ENCODE data around the gene DOCK3. TPM values are rescaled to one million over a fixed set of nuclear protein-coding genes. Genes with fewer than 3 reads are reported as not detected.

DOCK3 gene
- total and polyA plus RNA-seq, 2 donors (not counting 3 experiments of a cell fraction or from before 2014, with no cell fraction given), result 0.08 to 0.13 TPM

DNA sequence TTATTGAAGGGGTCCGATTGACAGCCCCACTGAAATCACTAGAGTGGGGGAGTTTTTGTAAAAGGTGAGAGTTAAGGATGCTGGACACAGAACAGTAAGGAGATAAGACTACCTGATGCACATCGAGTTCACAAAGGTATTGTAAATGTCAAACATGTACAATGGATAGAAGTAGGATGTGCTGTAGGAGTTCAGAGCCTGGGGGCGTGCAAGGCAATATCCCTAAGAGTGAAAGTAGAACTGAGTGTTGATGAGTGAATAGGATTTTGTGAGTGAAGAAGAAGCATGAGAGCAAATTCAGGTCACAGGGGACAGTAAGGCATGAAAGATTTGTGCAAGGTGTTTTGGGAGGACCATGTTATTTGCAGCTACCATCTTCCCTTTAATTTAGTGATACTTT is 21.5 kb downstream of the DOCK3 start:
- Histone ChIP-seq H3K79me2 (ENCODE audit: control insufficient read depth, insufficient read depth, low read length) (no peaks in the 10 kb centered on the region), H2AFZ (ENCODE audit: low read depth, low read length) (no peak overlapping the region), H3K4me1 (ENCODE audit: control insufficient read depth, extremely low read depth, insufficient read depth, low read length) (no peaks in the 10 kb centered on the region), H3K36me3 (ENCODE audit: control insufficient read depth in 2 of 2, extremely low read depth in 1 of 2, insufficient read depth in 2 of 2, low read length in 2 of 2) (no peaks in the 10 kb centered on the region), H3K4me2 (ENCODE audit: insufficient read depth, low read length) (no peak overlapping the region), H3K9ac (replicated peaks; ENCODE audit: extremely low read depth, insufficient read depth, low read length) (no peak overlapping the region), H3K27me3 (ENCODE audit: control insufficient read depth in 2 of 2, insufficient read depth in 2 of 2, low read length in 2 of 2) (no peaks in the 10 kb centered on the region), H3K27ac (ENCODE audit: insufficient read depth, low read depth, low read length) (no peak overlapping the region), H3K4me3 (replicated peaks in 1 of 3; ENCODE audit: insufficient read depth in 1 of 3, low read depth in 1 of 3, low read length in 3 of 3) (no peak overlapping the region), H3K9me1 (replicated peaks; ENCODE audit: control insufficient read depth, extremely low read depth, insufficient read depth, low read length) (no peaks in the 10 kb centered on the region), H4K20me1 (replicated peaks; ENCODE audit: control insufficient read depth, extremely low read depth, insufficient read depth, low read length) (no peaks in the 10 kb centered on the region), H3K9me3 (replicated peaks; ENCODE audit: control insufficient read depth, insufficient read depth, low read length) (no peaks in the 10 kb centered on the region)
- TF ChIP-seq MYC (IDR thresholded peaks at IDR 0.05; ENCODE audit: low read depth, low read length) (no peak), EZH2 (IDR thresholded peaks at IDR 0.05; ENCODE audit: borderline replicate concordance, low read depth, low read length, severe bottlenecking) (no peak), POLR2A (IDR thresholded peaks at IDR 0.05; ENCODE audit: low read depth, low read length) (no peak), JUN (IDR thresholded peaks at IDR 0.05; ENCODE audit: borderline replicate concordance, insufficient read depth, insufficient read length, low read depth) (no peak), GATA2 (IDR thresholded peaks at IDR 0.05; ENCODE audit: insufficient read depth, insufficient read length, low read depth, low read length) (no peak), POLR2AphosphoS5 (IDR thresholded peaks at IDR 0.05; ENCODE audit: insufficient read depth, low read depth, low read length) (no peak), FOS (IDR thresholded peaks at IDR 0.05; ENCODE audit: borderline replicate concordance, insufficient read depth, low read length) (no peak)
- TF ChIP-seq, protein P1, sequence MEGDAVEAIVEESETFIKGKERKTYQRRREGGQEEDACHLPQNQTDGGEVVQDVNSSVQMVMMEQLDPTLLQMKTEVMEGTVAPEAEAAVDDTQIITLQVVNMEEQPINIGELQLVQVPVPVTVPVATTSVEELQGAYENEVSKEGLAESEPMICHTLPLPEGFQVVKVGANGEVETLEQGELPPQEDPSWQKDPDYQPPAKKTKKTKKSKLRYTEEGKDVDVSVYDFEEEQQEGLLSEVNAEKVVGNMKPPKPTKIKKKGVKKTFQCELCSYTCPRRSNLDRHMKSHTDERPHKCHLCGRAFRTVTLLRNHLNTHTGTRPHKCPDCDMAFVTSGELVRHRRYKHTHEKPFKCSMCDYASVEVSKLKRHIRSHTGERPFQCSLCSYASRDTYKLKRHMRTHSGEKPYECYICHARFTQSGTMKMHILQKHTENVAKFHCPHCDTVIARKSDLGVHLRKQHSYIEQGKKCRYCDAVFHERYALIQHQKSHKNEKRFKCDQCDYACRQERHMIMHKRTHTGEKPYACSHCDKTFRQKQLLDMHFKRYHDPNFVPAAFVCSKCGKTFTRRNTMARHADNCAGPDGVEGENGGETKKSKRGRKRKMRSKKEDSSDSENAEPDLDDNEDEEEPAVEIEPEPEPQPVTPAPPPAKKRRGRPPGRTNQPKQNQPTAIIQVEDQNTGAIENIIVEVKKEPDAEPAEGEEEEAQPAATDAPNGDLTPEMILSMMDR (IDR thresholded peaks at IDR 0.05; ENCODE audit: extremely low read depth in 1 of 2, insufficient read depth in 1 of 2, low read depth in 1 of 2, low read length in 2 of 2), result no peak
- TF ChIP-seq, protein P2, sequence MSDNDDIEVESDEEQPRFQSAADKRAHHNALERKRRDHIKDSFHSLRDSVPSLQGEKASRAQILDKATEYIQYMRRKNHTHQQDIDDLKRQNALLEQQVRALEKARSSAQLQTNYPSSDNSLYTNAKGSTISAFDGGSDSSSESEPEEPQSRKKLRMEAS (IDR thresholded peaks at IDR 0.05; ENCODE audit: insufficient read depth, insufficient read length), result no peak
- CTCF ChIA-PET, result no interaction called here
- DNase-seq (ENCODE audit: low read depth, low spot score) (no peak), FAIRE-seq (no peak)
- dilution Hi-C loops (cut with MboI; ENCODE audit: extremely low pct_ligation_motif_present, low sequenced_read_pairs) (no loop called here), intact Hi-C loops (cut with micrococcal nuclease) (no loop called here)
- no TSS peak for BruUV-seq (replicated peaks)
- POLR2A ChIA-PET, result no interaction called here

Data from endothelial cell of umbilical vein (primary cell).